GM18517 (cell line): ENCODE measurements around the gene TMEM163.

ENCODE experiments used
- ATAC-seq: cut with Tn5 transposase; IDR thresholded peaks from one replicate; pipeline ENCODE4 v1.9.1; 2021; ENCODE audit warnings: mild to moderate bottlenecking, moderate library complexity; ENCODE audit not compliant: unreplicated experiment

Gene TMEM163

GRCh38 chr2:134462791-134463698 is 255.8 kb downstream of the TMEM163 start:
- ATAC-seq = no peak

GRCh38 chr2:134462275-134462674 is 256.5 kb downstream of the TMEM163 start:
- ATAC-seq = no peak

DNA sequence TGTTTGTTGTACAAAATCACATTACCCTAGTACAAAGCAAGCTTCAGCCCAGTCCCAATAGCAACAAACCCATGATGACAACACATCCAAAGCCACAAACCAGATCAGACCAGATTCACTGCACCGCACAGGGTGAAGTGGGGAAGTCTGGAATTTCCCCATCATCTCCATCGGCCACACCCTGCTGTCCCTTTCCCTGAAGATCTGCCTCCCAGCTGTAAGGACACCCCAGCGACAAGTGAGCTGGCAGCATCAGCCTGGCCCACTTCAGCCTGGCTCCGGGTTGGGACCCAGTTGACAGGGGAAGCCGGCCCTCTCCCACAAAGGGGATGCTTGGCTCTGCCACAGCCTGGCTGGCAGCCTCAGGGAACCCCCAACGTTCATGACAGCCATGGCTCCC is 257.3 kb downstream of the TMEM163 start:
- ATAC-seq = no peak

DNA sequence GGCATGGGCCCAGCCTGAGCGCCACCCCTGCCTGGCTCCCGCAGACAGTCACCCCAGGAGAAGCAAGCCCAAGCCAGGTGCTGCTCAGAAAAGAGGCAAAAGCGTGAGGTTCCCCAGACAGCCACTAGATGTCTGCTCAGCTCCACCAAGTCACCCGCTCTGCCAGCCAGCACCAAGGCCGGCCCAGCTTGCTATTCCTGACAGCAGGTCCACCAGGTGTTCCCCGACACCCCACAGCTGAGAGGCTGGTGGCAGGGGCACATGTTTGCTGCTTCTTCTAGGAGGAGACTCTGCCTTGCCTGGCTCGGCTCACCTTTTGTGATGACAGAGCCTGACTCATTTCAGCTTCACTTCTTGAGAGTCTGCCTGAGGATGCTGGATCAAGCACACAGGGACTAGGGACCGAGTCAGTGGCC is 258.2 kb downstream of the TMEM163 start:
- no peak for ATAC-seq

DNA sequence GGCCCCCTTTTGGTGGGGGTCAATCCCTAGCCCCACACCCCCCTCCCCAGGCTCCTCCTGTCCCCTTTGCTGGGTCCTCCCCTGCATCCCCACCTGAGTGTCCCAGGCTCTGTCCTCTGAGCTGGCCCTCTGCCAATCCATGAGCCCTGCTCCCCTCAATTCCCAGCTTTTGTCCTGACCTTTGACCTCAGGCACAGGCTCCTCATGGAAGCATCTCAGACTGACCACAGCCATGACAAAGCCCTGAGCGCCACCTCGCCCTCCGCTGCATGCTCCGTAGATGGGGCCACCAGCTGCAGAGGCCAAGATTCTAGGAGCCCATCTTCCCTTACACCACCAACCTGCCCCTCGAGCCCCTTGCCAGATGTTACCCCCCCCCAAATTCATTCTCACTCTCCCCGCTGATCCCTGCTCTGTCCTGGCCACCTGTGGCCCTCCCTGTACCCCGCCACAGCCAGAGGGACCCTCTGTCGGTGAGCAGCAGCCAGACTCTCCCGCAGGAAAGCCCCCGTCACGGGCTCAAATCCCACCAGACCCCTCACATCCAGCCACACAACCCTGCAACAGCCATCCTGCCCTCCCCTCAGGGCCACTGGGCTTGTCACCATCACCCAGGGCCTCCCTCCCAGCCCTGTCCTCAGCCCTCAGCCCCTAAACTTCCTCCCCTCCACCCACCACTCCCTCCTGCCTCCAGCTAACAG is 258.9 kb downstream of the TMEM163 start:
- no peak for ATAC-seq

GRCh38 chr2:134458950-134459349 is 259.9 kb downstream of the TMEM163 start:
- no peak for ATAC-seq

DNA sequence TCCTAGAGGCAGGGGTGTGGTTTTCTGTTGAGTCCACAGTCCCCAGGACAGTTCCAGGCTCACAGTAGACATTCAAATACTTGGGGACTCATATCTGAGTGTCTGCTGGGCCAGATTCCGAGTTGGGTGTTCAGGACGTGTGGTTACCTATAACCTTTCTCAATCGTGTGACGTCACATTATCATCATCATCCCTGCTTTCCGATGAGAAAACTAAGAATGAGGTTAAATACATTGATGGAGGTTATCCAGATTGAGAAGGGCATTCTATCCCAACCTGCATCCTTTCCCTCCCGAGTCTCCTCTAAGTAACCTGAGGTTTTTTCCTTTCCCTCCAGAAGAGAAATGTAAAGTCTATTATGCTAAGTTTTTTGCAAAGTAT is 260.3 kb downstream of the TMEM163 start:
- ATAC-seq = no peak

DNA sequence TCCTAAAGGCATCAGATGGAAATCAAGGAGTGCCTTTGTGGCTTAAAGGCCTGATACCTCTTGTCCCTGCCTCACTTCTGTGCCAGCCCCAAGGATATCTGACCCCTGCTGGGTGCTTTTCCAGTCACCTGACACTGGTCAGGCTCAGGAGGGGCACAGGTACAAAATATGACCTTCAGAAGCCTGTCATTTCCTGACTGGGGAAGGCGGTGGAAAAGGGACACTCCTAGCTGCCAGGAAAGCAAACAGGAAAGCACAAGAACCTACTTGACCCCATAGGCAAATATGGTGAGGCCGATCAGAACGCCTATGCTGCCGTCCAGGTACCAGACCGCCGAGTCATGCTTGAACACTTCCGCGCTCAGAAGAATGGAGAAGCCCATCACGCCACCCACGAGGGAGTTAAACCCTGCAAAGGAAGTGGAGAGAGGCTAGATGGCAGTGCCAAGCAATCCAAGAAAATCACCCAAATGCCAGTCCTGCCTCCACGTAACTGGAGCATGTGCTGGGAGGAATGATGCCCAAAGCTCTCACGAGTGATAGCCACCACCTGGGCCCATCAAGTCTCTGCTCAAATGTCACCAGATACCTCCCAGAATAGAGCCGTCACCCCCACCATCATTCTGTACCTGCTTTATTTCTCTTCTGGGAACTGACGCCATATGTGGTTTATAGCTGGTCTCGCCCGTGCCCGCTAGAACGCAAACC is 260.9 kb downstream of the TMEM163 start:
- ATAC-seq = no peak

- ATAC-seq = no peak
These were observed 261.4 kb downstream of the TMEM163 start for GRCh38 chr2:134457353-134457752.

DNA sequence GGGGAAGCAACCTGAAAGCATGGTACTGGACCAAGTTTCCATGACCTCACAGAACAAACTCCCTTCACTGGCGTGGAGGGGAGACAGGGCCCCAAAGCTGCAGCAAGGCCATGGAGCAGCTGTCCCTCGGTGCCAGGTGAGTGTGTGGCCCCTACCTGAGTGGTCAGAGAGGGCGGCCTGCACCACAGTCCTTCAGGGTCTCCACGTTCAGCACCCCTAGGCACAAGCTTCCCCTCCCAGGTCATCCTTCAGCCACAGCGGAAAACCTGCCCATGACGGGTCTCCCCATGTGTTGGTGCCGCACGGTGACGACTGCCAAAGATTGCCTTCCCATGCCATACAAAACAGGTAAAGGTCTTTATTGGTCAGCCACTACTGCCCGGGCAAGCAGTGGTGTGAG is 263.4 kb downstream of the TMEM163 start:
- ATAC-seq = no peak

DNA sequence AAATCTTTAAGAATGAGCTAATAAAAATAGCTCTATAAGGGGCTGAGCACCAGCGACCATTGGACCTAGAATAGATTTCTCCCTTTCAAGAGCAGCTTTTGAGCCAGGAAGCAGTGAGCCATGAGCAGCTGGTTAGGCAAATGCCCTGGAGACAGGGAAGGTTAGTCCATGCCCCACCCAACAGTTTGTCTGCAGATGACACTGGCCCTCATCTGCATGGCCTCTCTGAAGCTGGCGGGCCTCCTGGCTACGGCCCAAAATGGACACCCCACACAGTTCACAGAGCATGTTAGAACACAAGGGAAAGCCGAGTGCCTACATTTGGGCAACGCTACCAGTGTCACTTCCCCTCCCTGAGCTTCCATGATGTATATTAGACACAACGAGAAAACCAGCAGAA is 263.9 kb downstream of the TMEM163 start:
- ATAC-seq = no peak

- no peak for ATAC-seq
These were observed 264.4 kb downstream of the TMEM163 start for GRCh38 chr2:134454426-134454825.

GRCh38 chr2:134453973-134454372 is 264.8 kb downstream of the TMEM163 start:
- no peak for ATAC-seq

DNA sequence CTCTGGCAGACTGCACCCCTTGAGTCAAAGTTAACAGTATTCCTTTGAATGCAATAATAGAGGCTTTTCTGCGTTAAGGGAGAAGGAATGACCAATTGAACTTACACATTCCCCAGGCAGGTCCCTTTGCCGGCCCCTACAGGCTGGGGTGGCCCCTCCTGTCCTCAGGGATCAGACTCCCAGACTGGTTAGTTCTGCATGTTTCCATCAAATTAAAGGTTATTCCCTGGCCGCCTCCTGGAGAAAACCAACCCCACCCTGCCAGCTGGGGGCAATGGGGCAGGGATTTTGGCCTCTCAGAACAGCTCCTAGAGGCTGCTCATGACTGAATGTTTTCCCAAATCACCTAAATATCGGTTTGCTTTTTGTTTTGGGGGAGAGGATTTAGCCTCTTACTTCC is 265.3 kb downstream of the TMEM163 start:
- no peak for ATAC-seq

GRCh38 chr2:134452042-134452733 is 266.6 kb downstream of the TMEM163 start:
- no peak for ATAC-seq

- ATAC-seq = no peak
These were observed 267.5 kb downstream of the TMEM163 start for GRCh38 chr2:134451347-134451630.

DNA sequence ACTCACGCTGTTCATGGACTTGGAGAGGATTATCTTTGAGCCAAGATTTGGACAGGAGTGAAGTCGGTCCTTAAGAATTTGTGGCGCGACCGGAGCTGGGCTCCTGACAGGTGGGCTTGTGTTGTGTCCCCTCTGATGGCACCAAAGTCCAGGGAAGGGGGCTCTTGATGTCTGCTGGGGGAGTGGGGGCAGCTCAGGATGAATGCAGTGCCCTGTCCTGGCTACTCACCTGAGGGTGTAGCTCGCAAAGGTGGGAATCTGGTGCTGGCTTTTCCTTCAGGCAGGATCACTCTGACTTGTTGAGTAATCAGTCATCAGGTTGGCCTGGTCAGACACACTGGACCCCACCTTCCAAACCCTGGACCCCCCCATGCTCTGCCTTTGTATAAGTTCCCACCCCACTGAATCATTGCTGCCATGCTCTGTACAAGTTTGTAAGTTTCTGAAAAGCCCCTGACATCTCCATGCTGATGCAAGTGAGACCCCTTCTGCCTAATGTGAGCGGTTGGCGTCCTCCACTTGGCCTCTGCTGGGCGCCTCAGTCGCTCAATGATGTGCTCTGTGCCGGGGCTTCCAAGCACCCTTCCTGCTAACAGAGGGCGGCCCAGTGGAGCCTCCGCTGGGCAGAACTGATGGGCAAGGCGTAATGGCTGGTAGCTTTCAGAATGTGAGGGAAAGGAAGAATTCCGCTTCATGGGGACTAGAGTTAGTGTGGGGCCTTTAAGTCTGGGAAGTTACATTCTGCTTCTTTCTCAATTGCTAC is 268.9 kb downstream of the TMEM163 start:
- no peak for ATAC-seq

- no peak for ATAC-seq
These were observed 269.6 kb downstream of the TMEM163 start for GRCh38 chr2:134449157-134449556.

DNA sequence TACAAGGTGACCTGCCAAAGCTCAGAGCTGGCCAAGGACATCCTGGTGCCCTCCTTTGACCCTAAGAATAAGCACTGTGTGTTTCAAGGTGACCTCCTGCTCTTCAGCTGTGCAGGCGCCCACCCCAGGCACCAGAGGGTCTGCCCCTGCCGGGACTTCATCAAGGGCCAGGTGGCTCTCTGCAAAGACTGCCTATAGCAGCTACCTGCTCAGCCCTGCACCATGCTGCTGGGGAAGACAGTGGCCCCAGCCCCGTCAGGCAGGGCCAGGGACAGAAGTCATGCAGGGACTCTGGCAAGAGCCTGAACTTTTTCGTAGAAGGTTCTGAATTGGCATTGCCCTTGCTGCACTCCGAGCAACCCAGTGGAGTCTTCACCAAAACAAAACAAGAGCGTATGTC is 270.1 kb downstream of the TMEM163 start:
- no peak for ATAC-seq

GRCh38 chr2:134447669-134448068 is 271.1 kb downstream of the TMEM163 start:
- no peak for ATAC-seq
